ENCODE measurements around the gene GPR107.

DNA sequence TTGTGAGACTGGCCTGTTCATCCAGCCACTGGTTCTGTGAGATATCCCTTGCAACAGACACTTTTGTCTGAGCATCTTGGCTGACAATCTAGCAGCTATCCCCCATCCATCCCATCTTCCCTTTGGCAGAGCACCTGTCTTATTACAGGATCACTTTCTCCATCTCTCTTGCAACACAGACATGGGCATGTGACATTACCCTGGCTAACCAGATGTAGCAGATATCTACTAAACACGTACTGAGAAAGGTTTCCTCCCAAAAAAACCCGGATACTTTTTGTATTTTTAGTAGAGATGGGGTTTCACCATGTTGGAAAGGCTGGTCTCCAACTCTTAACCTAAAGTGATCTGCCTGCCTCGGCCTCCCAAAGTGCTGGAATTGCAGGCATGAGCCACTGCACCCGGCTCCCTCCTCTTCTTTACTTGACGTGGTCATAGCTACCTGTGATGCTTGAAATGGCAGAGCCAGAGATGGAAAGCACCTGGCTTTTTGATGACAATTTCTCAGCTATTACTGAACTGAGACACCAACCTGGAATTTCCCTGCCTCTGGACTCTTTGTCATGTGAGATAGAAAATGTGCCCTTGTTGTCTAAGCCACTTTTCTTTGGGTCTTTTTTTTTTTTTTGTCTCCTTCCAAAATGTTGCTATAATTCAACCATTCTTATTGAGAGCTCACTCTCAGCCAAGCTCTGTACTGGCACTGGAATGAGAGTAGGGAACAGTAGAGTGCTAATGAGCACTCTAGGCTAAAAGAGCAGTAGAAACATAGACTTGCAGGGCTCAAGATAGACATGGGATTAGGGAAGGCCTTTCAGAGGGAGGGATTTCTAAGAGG is 43.3 kb upstream of the GPR107 start:
- TF ChIP-seq EZH2 (IDR thresholded peaks at IDR 0.05; ENCODE audit: borderline replicate concordance) (no peak), EZH2phosphoT487 (IDR thresholded peaks at IDR 0.05; ENCODE audit: low read depth, severe bottlenecking, unreplicated experiment) (no peak)
- TF ChIP-seq, protein P1, sequence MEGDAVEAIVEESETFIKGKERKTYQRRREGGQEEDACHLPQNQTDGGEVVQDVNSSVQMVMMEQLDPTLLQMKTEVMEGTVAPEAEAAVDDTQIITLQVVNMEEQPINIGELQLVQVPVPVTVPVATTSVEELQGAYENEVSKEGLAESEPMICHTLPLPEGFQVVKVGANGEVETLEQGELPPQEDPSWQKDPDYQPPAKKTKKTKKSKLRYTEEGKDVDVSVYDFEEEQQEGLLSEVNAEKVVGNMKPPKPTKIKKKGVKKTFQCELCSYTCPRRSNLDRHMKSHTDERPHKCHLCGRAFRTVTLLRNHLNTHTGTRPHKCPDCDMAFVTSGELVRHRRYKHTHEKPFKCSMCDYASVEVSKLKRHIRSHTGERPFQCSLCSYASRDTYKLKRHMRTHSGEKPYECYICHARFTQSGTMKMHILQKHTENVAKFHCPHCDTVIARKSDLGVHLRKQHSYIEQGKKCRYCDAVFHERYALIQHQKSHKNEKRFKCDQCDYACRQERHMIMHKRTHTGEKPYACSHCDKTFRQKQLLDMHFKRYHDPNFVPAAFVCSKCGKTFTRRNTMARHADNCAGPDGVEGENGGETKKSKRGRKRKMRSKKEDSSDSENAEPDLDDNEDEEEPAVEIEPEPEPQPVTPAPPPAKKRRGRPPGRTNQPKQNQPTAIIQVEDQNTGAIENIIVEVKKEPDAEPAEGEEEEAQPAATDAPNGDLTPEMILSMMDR (IDR thresholded peaks at IDR 0.05; ENCODE audit: poor library complexity) = no peak

Data from hepatocyte (in vitro differentiated cells).